Chondrocyte (in vitro differentiated cells): ENCODE measurements around the gene PACC1. TPM values are rescaled to one million over a fixed set of nuclear protein-coding genes. Genes with fewer than 3 reads are reported as not detected.

Experiments
- DNase-seq: peaks from one replicate; pipeline ENCODE4 v3.0.0; 2021; ENCODE audit warnings: mixed read lengths, low spot score
- H3K27ac Mint-ChIP-seq: one replicate; pipeline ENCODE4 v1.8.0; 2021; ENCODE audit warnings: mild to moderate bottlenecking, moderate library complexity, mixed read lengths; ENCODE audit not compliant: unreplicated experiment
- H3K27me3 Mint-ChIP-seq: 2 replicates; pipeline ENCODE4 v1.8.0; 2021; ENCODE audit warnings: low read depth, mixed read lengths
- H3K36me3 Mint-ChIP-seq: 2 replicates; pipeline ENCODE4 v1.8.0; 2021; ENCODE audit warnings: low read depth, mixed read lengths
- H3K4me1 Mint-ChIP-seq: 2 replicates; pipeline ENCODE4 v1.8.0; 2021; ENCODE audit warnings: low read depth, mild to moderate bottlenecking, mixed read lengths
- H3K4me3 Mint-ChIP-seq: one replicate; pipeline ENCODE4 v1.8.0; 2021; ENCODE audit warnings: mild to moderate bottlenecking, moderate library complexity, mixed read lengths; ENCODE audit not compliant: unreplicated experiment
- H3K9me3 Mint-ChIP-seq: 2 replicates; pipeline ENCODE4 v1.8.0; 2021; ENCODE audit warnings: low read depth, mixed read lengths
- total RNA-seq: library from RNA; stranded (reverse); gene quantifications from 3 replicates; pipeline ENCODE4 v1.2.1, GENCODE V29; 2021
- TF ChIP-seq, protein P1 (sequence below): fragments of 200-600 bp; sonication (generic); IDR thresholded peaks from 2 replicates; pipeline ENCODE4 v1.5.0; 2021; ENCODE audit warnings: antibody characterized with exemption, mild to moderate bottlenecking, moderate library complexity

The PACC1 gene
- total RNA-seq, 1 donor from 2014 or later, result 11.2 TPM

DNA sequence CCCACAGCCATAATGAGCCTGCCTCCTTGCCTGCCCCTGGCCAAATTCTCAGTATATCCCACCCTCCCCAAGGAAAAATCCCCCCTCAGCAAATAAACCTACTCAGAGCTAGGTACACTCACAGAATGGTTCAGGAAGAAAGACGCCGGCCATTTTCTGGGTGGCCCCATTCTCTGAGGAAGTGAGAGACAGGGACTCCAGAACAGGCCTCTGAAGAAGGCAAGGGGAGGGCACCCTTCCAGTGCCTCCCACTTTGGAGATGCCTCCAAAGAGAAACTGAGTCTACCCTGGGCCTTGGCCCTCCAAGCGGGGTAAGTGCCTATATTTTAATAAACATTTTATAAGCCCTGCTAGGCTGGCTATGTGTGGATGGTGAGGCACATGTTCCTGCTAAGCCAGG, 2.3 kb downstream of the PACC1 start:
- Mint-ChIP-seq H3K9me3 (no peaks in the 10 kb centered on the region), H3K4me1 (peaks cover 16% of the 10 kb centered on the region), H3K36me3 (peaks cover 15% of the 10 kb centered on the region), H3K27ac (no peak overlapping the region), H3K27me3 (no peaks in the 10 kb centered on the region), H3K4me3 (no peak overlapping the region)
- TF ChIP-seq, protein P1, sequence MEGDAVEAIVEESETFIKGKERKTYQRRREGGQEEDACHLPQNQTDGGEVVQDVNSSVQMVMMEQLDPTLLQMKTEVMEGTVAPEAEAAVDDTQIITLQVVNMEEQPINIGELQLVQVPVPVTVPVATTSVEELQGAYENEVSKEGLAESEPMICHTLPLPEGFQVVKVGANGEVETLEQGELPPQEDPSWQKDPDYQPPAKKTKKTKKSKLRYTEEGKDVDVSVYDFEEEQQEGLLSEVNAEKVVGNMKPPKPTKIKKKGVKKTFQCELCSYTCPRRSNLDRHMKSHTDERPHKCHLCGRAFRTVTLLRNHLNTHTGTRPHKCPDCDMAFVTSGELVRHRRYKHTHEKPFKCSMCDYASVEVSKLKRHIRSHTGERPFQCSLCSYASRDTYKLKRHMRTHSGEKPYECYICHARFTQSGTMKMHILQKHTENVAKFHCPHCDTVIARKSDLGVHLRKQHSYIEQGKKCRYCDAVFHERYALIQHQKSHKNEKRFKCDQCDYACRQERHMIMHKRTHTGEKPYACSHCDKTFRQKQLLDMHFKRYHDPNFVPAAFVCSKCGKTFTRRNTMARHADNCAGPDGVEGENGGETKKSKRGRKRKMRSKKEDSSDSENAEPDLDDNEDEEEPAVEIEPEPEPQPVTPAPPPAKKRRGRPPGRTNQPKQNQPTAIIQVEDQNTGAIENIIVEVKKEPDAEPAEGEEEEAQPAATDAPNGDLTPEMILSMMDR, result no peak
- DNase-seq, result no peak

DNA sequence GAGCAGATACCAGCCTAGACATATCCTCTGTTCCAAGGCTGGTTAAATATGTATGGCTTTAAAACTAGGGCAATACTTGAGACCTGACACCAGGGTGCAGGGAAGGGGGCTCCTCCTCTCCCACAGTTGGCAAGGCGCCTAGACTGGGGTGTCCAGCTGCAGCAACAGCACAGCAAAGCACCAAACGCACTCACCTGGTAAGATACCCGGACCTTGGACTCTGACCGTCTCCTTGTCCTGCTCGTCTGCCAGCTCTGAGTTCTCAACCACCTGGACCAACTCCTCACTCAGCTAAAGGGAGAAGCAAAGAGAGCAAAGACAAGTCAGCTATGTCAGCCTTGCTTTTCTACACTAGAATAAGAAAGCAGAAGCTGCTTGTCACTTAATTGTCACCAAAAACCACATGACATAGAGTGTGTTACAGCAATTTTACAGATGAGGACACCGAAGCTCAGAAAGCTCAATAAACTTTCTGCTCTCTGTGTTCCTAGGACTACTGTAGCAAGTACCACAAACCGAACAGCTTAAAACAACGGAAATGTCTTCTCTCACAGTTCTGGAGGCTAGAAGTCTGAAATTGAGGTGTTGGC, 4.4 kb downstream of the PACC1 start:
- TF ChIP-seq, protein P1, result no peak
- no peak for DNase-seq
- Mint-ChIP-seq H3K9me3 (no peaks in the 10 kb centered on the region), H3K27me3 (no peaks in the 10 kb centered on the region), H3K4me1 (peaks cover 16% of the 10 kb centered on the region), H3K27ac (no peak overlapping the region), H3K36me3 (peaks cover 17% of the 10 kb centered on the region), H3K4me3 (no peak overlapping the region)

DNA sequence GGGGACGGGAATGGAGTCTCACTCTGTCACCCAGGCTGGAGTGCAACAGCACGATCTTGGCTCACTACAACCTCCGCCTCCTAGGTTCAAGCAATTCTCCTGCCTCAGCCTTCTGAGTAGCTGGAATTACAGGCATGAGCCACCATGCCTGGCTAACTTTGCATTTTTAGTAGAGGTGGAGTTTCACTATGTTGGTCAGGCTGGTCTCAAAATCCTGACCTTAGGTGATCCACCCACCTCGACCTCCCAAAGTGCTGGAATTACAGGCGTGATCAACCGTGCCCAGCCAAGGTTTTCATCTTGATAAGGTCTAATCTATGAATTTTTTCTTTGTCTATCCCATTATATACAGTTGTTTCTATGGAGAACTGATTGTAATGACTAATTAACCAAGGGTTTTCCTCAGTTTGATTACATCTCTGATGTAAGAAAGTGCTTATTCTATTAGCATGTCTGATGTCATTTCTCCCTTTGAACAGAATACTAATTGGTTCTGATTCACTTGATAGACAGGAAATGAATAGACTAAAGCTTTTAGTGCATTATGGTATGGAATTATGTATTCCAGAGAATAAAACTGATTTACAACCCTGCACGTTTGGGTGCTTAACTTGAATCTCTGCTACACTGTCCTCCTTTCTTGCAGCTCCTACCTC, 11.9 kb downstream of the PACC1 start:
- Mint-ChIP-seq H3K27ac (no peak overlapping the region), H3K4me1 (peaks cover 4% of the 10 kb centered on the region), H3K27me3 (no peaks in the 10 kb centered on the region), H3K9me3 (peaks cover 10% of the 10 kb centered on the region), H3K4me3 (no peak overlapping the region), H3K36me3 (peaks cover 16% of the 10 kb centered on the region)
- no peak for DNase-seq
- TF ChIP-seq, protein P1, result no peak

- Mint-ChIP-seq H3K9me3 (peaks cover 15% of the 10 kb centered on the region), H3K27me3 (no peaks in the 10 kb centered on the region), H3K36me3 (peaks cover 19% of the 10 kb centered on the region), H3K4me1 (peaks cover 4% of the 10 kb centered on the region), H3K4me3 (no peak overlapping the region), H3K27ac (no peak overlapping the region)
- DNase-seq, result no peak
- TF ChIP-seq, protein P1, result no peak
Measured at GRCh38 chr1:212401838-212402582, 12.7 kb downstream of the PACC1 start.

DNA sequence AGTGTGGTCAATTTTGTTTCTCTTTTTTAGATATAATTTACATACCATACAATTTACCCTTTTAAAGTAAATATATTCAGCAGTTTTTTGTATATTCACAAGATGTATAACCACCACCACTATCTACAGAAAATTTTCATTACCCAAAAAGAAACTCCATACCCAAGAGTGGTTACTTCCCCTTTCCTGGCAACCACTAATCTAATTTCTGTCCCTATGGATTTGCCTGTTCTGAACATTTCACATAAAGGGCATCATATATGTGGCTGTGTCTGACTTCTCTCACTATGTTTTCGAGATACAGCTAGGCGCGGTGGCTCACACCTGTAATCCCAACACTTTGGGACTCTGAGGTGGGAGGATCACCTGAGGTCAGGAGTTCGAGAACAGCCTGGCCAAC, 13.6 kb downstream of the PACC1 start:
- peaks cover 25% of the 10 kb centered on the region for H3K36me3 Mint-ChIP-seq
- peaks cover 21% of the 10 kb centered on the region for H3K9me3 Mint-ChIP-seq
- H3K4me1 Mint-ChIP-seq, result peaks cover 4% of the 10 kb centered on the region
- H3K27ac Mint-ChIP-seq, result no peak overlapping the region
- TF ChIP-seq, protein P1, result no peak
- H3K4me3 Mint-ChIP-seq, result no peak overlapping the region
- DNase-seq, result no peak
- H3K27me3 Mint-ChIP-seq, result no peaks in the 10 kb centered on the region
